IMR-90 (cell line): Measurements from ENCODE around the gene KRT39.

ENCODE experiments used
- BHLHE40 ChIP-seq: fragments of 150-350 bp; IDR thresholded peaks from 2 replicates; pipeline ENCODE4 v1.6.1; 2016; ENCODE audit warnings: mild to moderate bottlenecking, low read depth, low read length
- CHD1 ChIP-seq: IDR thresholded peaks from 2 replicates; pipeline ENCODE4 v1.6.1; 2012; ENCODE audit warnings: low read depth, low read length, improper control_type of control experiment
- FOS ChIP-seq: fragments of 150-350 bp; IDR thresholded peaks from 2 replicates; pipeline ENCODE4 v1.6.1; 2016; ENCODE audit warnings: low read depth, low read length
- MAFK ChIP-seq: IDR thresholded peaks from 2 replicates; pipeline ENCODE4 v1.6.1; 2012; ENCODE audit warnings: low read depth, low read length, improper control_type of control experiment
- POLR2A ChIP-seq: IDR thresholded peaks from 2 replicates; pipeline ENCODE4 v1.6.1; 2012; ENCODE audit warnings: mild to moderate bottlenecking, low read depth, low read length
- RAD21 ChIP-seq: IDR thresholded peaks from 2 replicates; pipeline ENCODE4 v1.6.1; 2012; ENCODE audit warnings: low read length, improper control_type of control experiment
- RCOR1 ChIP-seq: IDR thresholded peaks from 2 replicates; pipeline ENCODE4 v1.6.1; 2012; ENCODE audit warnings: mild to moderate bottlenecking, low read length, improper control_type of control experiment; ENCODE audit not compliant: insufficient replicate concordance
- RFX5 ChIP-seq: IDR thresholded peaks from 2 replicates; pipeline ENCODE4 v1.8.0; 2012; ENCODE audit warnings: low read depth, mild to moderate bottlenecking, low read length, moderate library complexity
- SMC3 ChIP-seq: fragments of 150-350 bp; IDR thresholded peaks from 2 replicates; pipeline ENCODE4 v1.6.1; 2016; ENCODE audit warnings: low read depth, mild to moderate bottlenecking, antibody characterized with exemption, low read length, moderate library complexity
- TF ChIP-seq, protein P1 (sequence below): conservative IDR thresholded peaks from 2 replicates; pipeline ENCODE4 v1.5.1; 2012; ENCODE audit warnings: mild to moderate bottlenecking, low read depth, low read length, improper control_type of control experiment
- TF ChIP-seq, protein P2 (sequence below): fragments of 150-350 bp; IDR thresholded peaks from 2 replicates; pipeline ENCODE4 v1.6.1; 2016; ENCODE audit warnings: low read depth, mild to moderate bottlenecking, low read length, moderate library complexity, borderline replicate concordance
- TF ChIP-seq, protein P3 (sequence below): fragments of 150-350 bp; IDR thresholded peaks from 2 replicates; pipeline ENCODE4 v1.6.1; 2017; ENCODE audit warnings: mild to moderate bottlenecking, antibody characterized with exemption, low read length, low read depth

DNA sequence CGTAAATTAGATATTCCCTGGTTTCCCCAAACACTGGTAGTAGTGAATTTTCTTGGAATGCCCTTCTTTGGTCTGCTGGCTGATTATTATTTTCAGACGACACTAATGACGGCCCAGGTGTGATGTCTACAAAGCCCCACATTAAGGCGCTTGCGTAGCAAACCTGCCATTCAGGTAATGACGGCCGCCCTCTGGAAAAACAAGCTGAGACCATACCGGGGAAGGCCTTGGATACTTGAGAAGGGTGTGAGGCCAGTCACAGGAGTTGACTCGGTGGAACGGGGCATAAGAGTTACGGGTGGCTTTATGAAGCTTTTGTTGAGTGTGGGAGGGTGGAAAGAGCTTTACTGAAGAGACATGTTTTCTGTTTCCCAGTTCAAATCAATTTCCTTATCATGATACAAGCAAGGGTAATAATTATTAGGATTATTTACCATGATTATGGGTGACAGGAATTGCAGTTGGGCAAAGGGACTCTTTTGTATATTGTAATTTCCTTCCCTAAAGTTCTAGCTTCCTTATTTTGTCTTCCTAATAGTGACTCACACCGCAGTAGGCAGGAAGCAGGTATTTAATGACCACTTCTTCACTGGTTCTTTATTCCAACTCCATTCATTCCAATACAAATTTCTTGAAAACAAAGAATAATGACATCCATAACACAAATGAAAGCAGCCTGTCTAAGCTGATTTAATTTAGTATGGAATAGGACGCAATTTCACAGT is 54.1 kb downstream of the KRT39 start:
- no peak for TF ChIP-seq RAD21
- TF ChIP-seq POLR2A, result no peak
- TF ChIP-seq, protein P1, sequence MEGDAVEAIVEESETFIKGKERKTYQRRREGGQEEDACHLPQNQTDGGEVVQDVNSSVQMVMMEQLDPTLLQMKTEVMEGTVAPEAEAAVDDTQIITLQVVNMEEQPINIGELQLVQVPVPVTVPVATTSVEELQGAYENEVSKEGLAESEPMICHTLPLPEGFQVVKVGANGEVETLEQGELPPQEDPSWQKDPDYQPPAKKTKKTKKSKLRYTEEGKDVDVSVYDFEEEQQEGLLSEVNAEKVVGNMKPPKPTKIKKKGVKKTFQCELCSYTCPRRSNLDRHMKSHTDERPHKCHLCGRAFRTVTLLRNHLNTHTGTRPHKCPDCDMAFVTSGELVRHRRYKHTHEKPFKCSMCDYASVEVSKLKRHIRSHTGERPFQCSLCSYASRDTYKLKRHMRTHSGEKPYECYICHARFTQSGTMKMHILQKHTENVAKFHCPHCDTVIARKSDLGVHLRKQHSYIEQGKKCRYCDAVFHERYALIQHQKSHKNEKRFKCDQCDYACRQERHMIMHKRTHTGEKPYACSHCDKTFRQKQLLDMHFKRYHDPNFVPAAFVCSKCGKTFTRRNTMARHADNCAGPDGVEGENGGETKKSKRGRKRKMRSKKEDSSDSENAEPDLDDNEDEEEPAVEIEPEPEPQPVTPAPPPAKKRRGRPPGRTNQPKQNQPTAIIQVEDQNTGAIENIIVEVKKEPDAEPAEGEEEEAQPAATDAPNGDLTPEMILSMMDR, result no peak
- no peak for TF ChIP-seq SMC3
- no peak for TF ChIP-seq CHD1
- TF ChIP-seq, protein P2, sequence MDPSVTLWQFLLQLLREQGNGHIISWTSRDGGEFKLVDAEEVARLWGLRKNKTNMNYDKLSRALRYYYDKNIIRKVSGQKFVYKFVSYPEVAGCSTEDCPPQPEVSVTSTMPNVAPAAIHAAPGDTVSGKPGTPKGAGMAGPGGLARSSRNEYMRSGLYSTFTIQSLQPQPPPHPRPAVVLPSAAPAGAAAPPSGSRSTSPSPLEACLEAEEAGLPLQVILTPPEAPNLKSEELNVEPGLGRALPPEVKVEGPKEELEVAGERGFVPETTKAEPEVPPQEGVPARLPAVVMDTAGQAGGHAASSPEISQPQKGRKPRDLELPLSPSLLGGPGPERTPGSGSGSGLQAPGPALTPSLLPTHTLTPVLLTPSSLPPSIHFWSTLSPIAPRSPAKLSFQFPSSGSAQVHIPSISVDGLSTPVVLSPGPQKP, result no peak
- TF ChIP-seq, protein P3, sequence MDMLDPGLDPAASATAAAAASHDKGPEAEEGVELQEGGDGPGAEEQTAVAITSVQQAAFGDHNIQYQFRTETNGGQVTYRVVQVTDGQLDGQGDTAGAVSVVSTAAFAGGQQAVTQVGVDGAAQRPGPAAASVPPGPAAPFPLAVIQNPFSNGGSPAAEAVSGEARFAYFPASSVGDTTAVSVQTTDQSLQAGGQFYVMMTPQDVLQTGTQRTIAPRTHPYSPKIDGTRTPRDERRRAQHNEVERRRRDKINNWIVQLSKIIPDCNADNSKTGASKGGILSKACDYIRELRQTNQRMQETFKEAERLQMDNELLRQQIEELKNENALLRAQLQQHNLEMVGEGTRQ, result no peak
- TF ChIP-seq MAFK, result no peak
- no peak for TF ChIP-seq RFX5
- TF ChIP-seq FOS, result no peak
- TF ChIP-seq RCOR1, result no peak
- TF ChIP-seq BHLHE40, result no peak
